ENCODE data around the gene APOF.
"Not testable (repeated sequence)": the region's sequence is repeated elsewhere in the genome, so short reads cannot be mapped to it uniquely, and the experiment has no call there.

APOF gene

DNA sequence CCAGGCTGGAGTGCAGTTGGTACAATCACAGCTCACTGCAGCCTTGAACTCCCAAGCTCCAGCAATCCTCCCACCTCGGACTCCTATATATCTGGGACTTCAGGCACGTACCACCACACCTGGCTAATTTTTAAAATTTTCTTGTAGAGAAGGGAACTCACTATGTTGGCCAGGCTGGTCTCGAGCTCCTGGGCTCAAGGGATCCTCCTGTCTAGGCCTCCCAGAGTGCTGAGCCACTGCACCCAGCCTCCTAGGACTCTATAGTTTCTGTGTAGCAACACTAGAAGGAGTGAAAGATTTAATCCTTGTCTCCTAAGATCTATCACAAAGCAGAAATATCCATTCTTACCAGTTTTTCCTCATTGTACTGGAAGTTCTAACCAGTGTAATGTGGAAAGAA lies 4.3 kb upstream of the APOF start:
- DNase-seq = no peak

DNA sequence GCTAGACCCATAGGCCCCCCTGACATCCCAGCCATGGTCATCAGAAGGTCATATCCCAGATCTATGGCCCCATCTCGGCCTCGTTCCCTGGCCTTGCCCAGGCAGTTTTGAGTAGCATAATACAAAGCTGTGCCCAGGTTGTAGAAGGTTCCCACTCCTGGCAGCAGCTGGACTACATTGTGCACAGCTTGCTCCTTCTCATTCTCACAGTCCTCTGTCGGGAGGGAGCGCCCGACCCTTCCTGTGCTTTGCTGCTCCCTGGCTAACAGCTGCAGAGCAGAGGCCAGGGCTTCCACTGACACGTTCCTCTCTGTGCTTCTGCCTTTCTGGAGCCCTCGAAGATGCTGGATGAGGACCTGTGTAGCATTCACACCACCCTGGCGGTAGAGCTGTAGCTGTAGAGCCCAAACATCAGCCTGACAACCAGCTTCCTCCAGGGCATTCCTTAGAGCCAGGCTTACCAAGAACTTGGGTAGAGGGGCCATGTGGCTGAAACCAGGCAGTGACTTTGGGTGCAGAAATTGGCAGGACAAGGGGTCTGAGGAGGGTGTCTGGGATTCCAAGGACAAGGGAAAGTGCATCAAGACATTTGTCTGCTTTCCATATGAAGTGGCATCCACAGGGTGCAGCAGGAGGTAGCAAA lies 1.0 kb downstream of the APOF start:
- no peak for DNase-seq

DNA sequence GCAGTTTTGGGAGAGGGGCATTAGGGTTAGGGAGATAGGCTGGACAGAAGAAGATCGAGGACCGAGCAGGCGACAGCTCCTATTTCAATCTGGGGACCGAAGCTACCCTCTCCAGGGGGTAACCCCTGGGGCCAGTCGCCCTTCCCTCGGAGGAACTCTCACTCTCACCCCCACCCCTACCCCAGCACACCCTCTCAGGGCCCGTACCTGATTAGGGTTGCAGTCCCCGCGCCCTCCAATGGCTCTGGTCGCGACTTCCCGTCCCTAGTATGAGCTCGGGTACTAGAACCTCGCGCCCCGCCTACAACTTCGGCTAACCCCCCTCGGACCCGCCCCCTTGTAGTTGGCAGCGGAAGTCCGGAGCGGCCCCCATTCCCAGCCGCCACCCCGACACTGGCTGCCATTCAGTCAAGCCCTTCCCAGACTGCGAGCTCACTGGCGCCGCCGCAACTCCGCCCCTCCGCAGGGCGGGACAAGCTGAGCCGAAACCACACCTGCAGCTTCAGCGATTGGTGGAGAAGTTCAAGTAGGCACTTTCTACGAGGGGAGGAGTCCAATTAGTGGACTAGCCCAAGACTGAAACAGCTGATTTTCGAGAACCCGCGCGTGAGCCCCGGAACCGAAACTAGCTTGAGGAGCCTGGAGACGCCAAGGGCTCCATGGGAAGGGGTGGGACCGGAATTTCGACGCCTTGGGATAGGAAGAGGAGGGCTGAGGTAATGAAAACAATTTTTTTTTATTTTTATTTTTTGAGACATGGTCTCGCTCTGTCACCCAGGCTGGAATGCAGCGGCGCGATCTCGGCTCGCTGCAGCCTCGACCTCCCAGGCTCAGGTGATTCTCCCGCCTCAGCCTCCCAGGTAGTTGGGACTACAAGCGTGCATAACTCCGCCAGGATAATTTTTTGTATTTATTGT lies 2.5 kb downstream of the APOF start, which contains the start of gene STAT2:
Gene STAT2 (minus strand): TSS at position 257 of the 917 bp plus-strand sequence. CDS start 3,536 bp downstream, outside the sequence.
- peak; percentile 100 for DNase-seq

DNA sequence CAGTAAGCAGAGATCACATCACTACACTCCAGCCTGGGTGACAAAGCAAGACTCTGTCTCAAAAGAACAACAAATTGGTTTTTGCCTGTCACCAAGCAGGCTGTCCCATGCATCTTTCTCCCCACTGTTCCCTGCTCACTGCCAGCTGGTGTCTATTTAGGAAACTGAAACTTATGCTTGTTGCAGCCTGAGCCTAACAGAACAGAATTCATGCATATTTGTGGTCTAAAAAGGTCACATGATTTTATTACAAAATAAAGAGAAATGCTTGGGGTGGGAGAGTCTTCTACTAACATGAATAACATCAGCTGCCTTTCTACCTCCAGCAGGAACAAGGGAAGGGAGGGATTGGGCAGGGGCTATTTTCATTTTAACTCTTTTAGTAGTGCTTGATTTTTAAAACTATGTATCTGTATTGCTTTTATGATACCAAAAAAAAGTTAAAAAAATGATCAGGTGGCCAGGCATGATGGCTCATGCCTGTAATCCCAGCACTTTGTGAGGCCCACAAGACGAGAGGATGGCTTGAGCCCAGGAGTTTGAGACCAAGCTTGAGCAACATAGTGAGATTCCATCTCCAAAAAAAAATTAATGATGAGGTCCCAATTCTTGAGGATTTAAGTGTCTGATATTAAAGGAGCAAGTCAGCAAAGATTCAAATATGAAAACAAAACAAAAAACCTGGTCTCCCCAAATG lies 3.7 kb downstream of the APOF start:
- peak; percentile 90 for DNase-seq

DNA sequence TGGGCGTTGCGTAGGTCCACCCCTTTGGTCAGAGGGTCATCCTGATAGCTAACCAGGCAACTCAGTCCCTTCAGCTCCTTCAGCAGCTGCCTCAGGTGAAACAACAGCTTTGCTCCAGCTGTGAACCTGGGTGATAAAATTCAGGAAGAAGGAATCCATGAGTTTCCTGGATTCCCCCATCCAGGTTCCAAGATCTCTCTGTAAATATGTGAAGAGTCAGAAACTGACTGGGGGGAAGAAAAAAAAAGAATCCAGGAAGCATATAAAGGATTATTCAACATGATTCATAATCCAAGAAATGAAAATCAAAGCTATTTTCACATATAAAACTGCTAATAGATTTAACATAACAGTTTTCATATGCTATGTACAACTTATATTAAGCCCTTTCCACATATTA lies 11.3 kb downstream of the APOF start:
- no peak for DNase-seq

DNA sequence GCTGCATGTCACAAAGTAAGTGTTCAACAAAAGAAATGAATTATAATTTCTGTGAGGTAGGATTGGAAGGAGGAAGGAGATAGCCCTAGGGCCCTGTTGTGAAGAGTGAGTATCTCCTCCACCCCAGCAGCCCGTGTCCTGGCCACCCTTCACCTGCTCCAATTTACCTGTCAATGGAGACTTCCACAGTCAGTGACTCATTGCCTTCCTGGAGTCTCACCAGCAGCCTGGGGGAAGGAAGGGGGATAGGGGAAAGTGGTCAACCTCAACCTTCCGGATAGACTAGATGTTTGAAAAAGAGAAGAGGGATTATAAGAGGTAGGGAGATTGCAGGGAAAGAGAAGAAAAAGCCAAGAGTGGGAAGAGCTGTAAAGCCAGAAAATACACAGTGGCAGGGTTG lies 12.0 kb downstream of the APOF start:
- DNase-seq = no peak

DNA sequence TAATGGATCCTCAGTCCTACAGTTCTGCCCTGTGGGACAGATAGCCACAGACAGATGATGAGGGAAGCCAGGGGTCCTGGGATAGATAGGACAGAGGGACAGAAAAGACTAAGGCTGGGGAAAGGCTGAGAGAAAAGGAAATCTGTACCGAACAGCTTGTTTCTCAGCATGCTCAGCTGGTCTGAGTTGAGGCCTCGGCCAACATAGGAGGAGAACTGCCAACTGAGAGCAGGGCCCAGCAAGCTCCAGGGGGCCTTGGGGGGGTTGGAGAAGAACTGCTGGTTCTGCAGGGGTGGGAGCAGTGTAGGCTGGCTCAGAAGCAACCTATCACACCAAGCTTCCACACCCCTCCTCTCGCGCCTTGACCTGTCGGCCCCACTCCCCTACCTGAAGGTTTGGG lies 13.9 kb downstream of the APOF start:
- DNase-seq = no peak

DNA sequence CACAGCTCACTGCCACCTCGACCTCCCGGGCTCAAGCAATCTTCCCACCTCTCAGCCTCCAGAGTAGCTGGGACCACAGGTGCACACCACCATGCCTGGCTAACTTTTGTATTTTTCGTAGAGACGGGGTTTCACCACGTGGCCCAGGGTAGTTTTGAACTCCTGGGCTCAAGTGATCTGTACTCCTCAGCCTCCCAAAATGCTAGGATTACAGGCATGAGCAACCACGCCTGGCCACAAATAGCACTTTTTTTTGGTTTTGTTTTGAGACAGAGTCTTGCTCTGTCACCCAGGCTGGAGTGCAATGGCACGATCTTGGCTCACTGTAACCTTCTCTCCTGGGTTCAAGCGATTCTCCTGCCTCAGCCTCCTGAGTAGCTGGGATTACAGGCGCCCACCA lies 15.4 kb downstream of the APOF start:
- DNase-seq = not testable (repeated sequence)

DNA sequence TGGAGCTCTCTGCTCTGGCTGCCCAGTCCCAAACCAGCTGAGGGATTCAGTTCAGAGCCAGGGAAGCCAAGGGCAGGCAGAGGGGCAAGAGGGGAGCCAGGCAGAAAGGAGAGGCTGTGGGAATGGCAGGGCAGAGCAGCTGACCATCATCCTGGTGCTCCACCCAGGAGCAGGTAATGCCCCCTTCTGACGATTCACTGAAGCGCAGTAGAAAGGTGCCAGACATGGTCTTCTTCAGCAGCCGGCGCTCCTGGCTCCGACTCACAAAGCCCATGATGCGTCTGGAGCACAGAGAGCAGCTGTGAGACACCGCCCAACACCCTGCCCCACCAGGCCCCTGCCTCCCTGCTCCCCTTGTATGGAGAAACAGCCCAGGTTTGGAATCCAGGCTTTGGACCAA lies 16.0 kb downstream of the APOF start:
- no peak for DNase-seq

DNA sequence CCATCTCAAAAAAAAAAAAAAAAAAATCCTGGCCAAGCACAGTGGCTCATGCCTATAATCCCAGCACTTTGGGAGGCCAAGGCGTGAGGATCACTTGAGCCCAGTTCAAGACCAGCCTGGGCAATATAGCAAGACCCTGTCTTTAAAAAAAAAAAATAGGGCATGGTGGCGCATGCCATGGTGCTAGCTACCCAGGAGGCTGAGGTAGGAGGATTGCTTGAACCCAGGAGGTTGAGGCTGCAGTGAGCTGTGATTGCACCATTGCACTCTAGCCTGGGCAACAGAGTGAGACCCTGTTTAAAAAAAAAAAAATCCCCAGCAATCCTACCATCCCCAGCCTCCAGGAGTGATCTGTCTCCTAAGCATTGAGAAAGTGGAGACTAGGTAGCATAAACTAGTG lies 20.4 kb downstream of the APOF start:
- not testable (repeated sequence) for DNase-seq

DNA sequence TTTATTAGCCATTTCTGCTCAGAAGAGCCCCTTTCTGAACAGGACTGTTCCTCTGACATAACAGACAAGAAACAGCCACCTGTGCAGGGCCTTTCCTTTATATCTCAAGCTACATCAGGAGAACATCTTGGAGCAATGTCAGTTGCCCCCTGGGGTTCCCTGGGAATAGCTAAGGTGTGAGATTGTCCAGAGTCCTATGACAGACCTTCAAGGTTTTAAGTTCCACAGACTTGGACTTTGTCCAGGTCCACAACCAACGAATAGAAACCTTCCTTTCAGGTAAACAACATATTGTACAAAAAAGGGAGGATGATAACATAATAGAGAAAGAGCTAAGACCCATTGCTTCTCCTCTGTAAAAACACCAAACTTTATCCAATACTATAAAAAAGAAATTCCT lies 21.0 kb downstream of the APOF start:
- DNase-seq = no peak

DNA sequence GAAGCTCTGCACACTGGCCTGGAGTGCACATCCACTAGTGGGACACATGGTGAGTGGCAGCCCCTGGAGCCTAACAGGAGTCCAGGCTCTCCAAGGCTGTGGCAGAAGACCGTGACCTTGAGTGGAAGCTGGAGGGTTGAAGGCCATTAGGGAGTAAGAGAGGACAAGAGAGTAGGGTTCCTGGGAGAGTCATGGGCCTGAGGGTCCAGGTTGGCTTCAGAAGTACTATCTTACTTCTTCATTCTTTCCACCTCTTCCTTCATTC lies 23.6 kb downstream of the APOF start:
- DNase-seq = no peak

DNA sequence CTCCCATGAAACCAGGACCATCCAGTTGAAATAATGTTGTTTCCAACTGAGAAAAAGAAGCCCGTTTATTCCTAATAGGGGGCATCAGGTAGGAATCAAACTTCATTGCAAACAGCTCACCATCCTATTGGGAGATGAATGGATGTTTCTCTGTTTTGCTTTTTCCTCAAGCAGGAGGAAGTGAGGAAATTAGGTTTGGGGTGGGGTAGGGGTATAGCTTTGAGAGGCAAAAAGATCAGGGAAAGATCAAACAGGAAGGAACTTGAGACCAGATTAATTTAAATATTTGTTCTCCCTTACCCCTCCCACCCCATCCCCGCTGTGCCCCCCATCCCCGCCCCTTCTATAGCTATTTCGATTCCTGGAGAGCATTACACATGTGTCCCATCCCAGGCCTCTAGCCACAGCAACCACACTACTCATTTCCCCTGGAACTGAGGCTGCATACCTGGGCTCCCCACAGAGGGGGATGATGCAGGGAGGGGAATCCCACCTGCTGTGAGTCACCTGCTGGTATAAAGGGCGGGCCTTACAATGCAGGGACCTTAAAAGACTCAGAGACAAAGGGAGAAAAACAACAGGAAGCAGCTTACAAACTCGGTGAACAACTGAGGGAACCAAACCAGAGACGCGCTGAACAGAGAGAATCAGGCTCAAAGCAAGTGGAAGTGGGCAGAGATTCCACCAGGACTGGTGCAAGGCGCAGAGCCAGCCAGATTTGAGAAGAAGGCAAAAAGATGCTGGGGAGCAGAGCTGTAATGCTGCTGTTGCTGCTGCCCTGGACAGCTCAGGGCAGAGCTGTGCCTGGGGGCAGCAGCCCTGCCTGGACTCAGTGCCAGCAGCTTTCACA lies 24.1 kb downstream of the APOF start, which contains the start of gene IL23A:
Gene IL23A (plus strand): TSS at position 577 of the 850 bp plus-strand sequence. CDS start 161 bp downstream, at position 738.
- DNase-seq = peak; percentile 46

DNA sequence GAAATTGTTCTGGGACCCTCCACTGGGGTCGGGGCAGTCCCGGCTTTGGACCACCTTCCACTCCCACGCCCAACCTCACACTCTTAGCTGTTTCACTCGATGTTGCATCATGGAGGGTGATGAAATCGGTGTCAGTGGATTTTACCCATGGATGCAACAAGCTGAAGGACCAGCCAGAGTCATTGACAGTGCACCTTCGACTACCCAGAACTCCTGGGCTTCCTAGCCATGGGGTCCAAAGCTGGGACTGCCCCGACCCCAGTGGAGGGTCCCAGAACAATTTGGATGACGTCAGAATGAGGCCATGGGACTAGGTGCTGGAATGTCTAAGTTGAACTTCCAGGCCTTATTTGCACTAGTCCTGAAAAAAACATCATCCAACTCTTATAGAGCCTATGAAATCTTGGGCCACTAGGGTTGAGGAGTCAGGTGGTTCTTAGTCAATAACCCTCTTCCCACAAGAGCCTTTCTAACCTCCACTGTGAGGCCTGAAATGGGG lies 24.9 kb downstream of the APOF start:
- peak; percentile 69 for DNase-seq

DNA sequence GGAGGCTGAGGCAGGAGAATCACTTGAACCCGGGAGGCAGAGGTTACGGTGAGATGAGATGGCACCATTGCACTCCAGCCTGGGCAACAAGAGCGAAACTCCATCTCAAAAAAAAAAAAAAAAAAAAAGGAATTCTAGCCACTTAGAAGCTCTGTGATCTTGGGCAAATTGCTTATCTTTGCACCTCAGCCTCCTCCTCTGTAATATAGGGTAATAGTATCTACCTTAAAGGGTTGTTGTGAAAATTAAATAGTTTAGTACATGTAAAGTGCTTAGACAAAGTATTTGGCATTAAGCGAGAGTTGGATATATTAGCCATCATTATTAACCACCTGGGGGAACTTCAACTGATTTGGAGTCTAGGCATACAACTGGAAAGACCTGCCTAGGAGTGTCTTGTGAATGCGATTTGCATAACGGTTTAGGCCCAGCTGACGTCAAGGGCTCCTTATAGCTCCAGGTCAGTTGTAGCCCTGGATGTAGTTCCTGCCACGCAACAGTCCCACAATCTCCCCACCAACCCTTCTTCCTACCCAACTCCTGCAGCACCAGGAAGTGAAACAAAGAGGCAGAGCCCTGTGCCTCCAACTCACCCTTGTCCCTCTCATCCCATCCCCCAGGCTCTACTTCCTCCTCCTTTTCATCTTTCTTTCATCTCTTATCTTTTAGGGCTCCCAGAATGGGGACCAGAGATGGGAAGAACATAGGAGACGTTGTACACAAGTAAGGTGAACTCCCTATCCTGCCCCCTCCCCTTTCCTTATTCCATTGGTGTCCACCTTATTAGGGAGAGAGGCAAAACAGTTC lies 26.1 kb downstream of the APOF start:
- peak; percentile 99 for DNase-seq

DNA sequence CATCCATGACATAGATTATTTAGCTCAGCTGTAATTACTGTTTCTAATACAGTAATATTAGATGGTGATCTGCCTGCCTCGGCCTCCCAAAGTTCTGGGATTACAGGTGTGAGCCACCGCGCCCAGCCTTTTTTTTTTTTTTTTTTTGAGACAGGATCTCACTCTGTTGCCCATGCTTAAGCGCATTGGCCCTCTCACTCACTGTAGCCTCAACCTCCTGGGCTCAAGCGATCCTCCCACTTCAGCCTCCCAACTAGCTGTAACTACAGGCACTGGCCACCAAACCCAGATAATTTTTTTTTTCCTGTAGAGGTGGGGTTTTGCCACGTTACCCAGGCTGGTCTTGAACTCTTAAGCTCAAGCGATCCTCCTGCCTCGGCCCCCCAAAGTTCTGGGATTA lies 27.1 kb downstream of the APOF start:
- not testable (repeated sequence) for DNase-seq

DNA sequence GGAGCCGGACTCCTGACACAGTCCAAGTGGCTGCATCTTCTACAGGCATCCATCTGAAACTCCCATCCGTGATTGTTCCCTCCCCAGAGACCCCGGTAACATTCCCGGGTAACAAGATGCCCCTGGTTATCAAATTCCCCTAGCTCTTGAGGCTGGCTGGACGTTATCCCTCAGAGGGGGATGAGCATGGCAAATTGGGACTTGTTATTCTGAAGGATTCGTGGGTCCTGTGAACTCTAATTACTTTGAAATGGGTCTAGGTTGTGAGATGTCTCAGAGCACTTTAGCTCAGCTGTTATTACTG lies 28.2 kb downstream of the APOF start:
- DNase-seq = no peak

DNA sequence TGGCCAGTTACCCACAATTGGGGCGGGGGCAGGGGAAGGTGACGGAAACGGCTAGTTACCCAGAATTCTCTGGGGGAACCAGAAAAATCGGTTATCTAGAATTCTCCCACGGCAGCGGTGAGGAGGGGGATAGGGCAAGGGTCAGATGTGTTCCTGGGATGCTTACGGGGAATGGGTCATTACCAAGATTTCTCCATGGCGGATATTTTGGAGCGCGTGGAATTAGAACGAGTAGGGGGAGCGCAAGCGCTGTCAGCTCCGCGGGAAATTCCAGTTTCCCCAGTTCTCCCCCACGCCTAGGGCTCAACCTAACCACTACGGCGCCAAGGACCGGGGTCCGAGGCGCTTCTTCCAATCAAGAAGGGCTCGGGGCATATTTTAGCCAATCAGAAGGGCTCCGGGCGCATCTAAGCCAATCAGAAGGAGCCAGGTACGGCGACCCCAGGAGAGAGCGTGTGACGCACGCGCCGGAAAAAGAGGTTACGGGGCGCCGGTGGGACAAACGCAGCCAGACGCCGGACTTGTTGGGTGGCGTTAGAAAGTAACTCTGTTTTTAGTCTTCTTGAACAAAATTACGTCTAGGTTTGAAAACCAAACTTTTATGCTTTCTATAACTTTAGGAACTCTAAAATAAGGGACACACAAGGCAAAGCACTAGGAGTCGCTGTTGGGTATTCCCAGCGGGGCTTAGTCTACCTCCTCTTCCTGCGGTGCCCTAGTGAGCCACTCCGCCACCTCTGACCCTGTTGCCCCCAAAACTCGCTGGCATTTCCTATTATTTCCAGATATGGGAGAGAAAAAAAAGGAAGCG lies 28.8 kb downstream of the APOF start, which contains the start of gene PAN2:
Gene PAN2 (minus strand): TSS at position 322 of the 811 bp plus-strand sequence. CDS start 906 bp downstream, outside the sequence.
- peak; percentile 98 for DNase-seq

DNA sequence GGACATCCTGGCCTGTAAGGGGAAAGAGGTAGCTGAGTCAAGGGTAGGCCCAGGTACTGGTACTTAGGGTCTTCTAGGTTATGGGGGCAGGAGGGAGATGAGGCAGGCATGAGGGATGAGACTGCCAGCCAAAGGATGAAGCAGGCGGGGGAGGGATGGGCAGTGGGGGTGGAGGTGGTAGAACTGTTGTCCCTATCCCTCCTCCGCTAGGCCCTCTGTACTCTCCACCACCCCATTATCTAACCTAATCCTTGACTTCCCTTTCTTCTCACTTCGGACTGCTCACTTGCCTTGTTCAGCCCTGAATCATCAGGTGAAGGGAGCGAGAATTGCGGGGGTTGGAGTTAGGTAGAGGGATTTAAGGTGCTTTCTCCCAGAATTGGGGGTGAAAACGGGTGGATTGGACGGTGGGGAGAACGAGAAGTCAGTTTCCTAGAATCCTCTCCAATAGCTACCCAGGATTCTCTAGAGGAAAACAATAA lies 29.4 kb downstream of the APOF start:
- DNase-seq = no peak

DNA sequence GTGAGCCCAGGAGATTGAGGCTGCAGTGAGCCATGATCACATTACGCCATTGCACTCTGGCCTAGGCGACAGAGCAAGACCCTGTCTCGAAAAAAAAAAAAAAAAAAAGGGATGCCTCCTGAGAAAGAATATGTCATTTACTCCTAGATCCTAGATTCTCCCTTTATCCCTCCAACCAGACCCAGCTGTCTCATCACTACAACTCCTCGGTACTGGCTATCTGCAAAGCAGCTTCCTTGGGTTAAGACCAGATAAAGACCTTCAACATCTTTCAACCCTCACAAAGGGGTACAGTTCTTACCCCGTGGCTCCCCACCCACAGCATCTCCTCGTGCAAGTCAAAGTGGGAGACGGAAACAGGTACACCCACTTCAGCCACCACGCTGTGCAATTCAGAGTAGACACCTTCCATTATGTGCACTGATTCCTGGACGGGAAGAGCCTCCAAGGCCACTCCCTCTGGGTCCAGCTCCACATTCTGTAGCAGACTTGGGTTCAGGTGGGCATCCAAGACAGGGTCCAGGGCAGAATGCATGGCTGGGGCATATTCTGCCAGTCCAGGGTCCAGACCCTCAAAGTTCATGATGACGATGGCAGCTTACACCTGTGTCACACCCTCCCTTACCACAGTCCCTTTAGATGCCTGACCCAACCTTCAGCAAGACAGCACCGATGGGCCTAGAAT lies 30.0 kb downstream of the APOF start:
- no peak for DNase-seq

Data from MV-4-11 (cell line).